Thyroid gland (tissue), 4 donors: ENCODE data around the gene AP3S2. TPM values are rescaled to one million over a fixed set of nuclear protein-coding genes. Genes with fewer than 3 reads are reported as not detected.
A peak's percentile ranks its signal among the peaks of the same experiment; 100 is the strongest.

Experiments used
- DNase-seq, 2 donors: peaks; one replicate each; pipeline ENCODE4 v3.0.0-alpha.2; 2019
- H3K27ac ChIP-seq, 3 donors: fragments of 200-600 bp; sonication (generic); 1 replicate in 2 of 3; 2 replicates in 1 of 3; pipeline ENCODE4 v1.5.1; 2016 to 2019; ENCODE audit warnings: mild to moderate bottlenecking in 1 of 3, moderate library complexity in 1 of 3
- H3K27me3 ChIP-seq: fragments of 200-600 bp; sonication (generic); one replicate; pipeline ENCODE4 v1.5.1; 2019
- H3K36me3 ChIP-seq, 2 donors: fragments of 200-600 bp; sonication (generic); one replicate each; pipeline ENCODE4 v1.5.1; 2016 to 2019
- H3K4me1 ChIP-seq, 2 donors: fragments of 200-600 bp; sonication (generic); one replicate each; pipeline ENCODE4 v1.5.1; 2017 to 2019
- H3K4me3 ChIP-seq, 3 donors: fragments of 200-600 bp; sonication (generic); replicated peaks in 1 of 3; 1 replicate in 2 of 3; 2 replicates in 1 of 3; pipeline ENCODE4 v1.5.1; 2016; ENCODE audit warnings: mild to moderate bottlenecking in 1 of 3
- H3K9me3 ChIP-seq: fragments of 200-600 bp; sonication (generic); one replicate; pipeline ENCODE4 v1.5.1; 2017
- CTCF ChIP-seq, 6 experiments: fragments of 200-600 bp in 3 of 6; fragments of 450-650 bp in 3 of 6; sonication (generic) in 3 of 6; IDR thresholded peaks; one replicate each; pipeline ENCODE4 v1.5.1; 2016 to 2019; ENCODE audit warnings: antibody characterized with exemption in 6 of 6, mild to moderate bottlenecking in 2 of 6, inconsistent platforms in 1 of 6, moderate library complexity in 1 of 6
- POLR2A ChIP-seq, 2 donors: fragments of 450-650 bp; IDR thresholded peaks; one replicate each; pipeline ENCODE4 v1.6.1; 2017; ENCODE audit warnings: antibody characterized with exemption in 2 of 2, mild to moderate bottlenecking in 2 of 2, moderate library complexity in 1 of 2
- WGBS, 2 donors: methylation state at CpG; one replicate each; pipeline ENCODE4 v1.1.5; 2017; 5-methylcytosine and 5-hydroxymethylcytosine counted together
- intact Hi-C: fragments of 100-400 bp; cut with DNase I; formaldehyde crosslinking; loops from one replicate; pipeline ENCODE4 v1.15.1; 2023
- total RNA-seq, 4 donors: library from RNA; depleted of rRNA; stranded (reverse); fragments of >200 nt; gene quantifications; one replicate each; pipeline ENCODE4 v1.2.3, GENCODE V29; 2016

The AP3S2 gene
- total RNA-seq, 4 donors from 2014 or later, result 59.6 to 98.6 (median 67.6) TPM

GRCh38 chr15:89852342-89852995, 41.3 kb downstream of the AP3S2 start:
- H3K9me3 ChIP-seq, result no peaks in the 10 kb centered on the region
- no peak for DNase-seq
- no peak overlapping the region for H3K4me3 ChIP-seq
- peaks cover 0 to 5% of the 10 kb centered on the region in 2 donors for H3K4me1 ChIP-seq
- WGBS, 2 donors, result 90 to 98% methylated on average over 3 of the region's 3 CpGs
- intact Hi-C loops, result no loop called here
- no peaks in the 10 kb centered on the region for H3K27me3 ChIP-seq
- H3K36me3 ChIP-seq, result peaks cover 0 to 6% of the 10 kb centered on the region in 2 donors
- H3K27ac ChIP-seq, result no peak overlapping the region
- TF ChIP-seq CTCF (IDR thresholded peaks at IDR 0.05) (no peak), POLR2A (IDR thresholded peaks at IDR 0.05) (no peak)

- no peak overlapping the region for H3K27ac ChIP-seq
- peaks cover 0 to 6% of the 10 kb centered on the region in 2 donors for H3K36me3 ChIP-seq
- H3K9me3 ChIP-seq, result no peaks in the 10 kb centered on the region
- intact Hi-C loops, result no loop called here
- no peak for DNase-seq
- peaks cover 0 to 5% of the 10 kb centered on the region in 2 donors for H3K4me1 ChIP-seq
- 94 to 95% methylated on average over 5 of the region's 5 CpGs for WGBS, 2 donors
- H3K27me3 ChIP-seq, result no peaks in the 10 kb centered on the region
- TF ChIP-seq POLR2A (IDR thresholded peaks at IDR 0.05) (no peak), CTCF (IDR thresholded peaks at IDR 0.05) (no peak)
- no peak overlapping the region for H3K4me3 ChIP-seq
Observed at GRCh38 chr15:89851673-89852341, 42.0 kb downstream of the AP3S2 start.

- Histone ChIP-seq H3K4me3 (no peak overlapping the region), H3K27ac (no peak overlapping the region), H3K27me3 (no peaks in the 10 kb centered on the region), H3K36me3 (peaks cover 0 to 6% of the 10 kb centered on the region in 2 donors), H3K9me3 (no peaks in the 10 kb centered on the region), H3K4me1 (peaks cover 0 to 5% of the 10 kb centered on the region in 2 donors)
- intact Hi-C loops, result no loop called here
- TF ChIP-seq CTCF (IDR thresholded peaks at IDR 0.05) (no peak), POLR2A (IDR thresholded peaks at IDR 0.05) (no peak)
- 95 to 97% methylated on average over 2 of the region's 2 CpGs for WGBS, 2 donors
- DNase-seq, result no peak
Observed at GRCh38 chr15:89848970-89849292, 44.9 kb downstream of the AP3S2 start.

GRCh38 chr15:89847101-89847500, 46.7 kb downstream of the AP3S2 start:
- intact Hi-C loops, result no loop called here
- WGBS, 2 donors, result 57 to 70% methylated on average over 2 of the region's 2 CpGs

More at GRCh38 chr15:89847101-89847500, 46.7 kb downstream of the AP3S2 start:
- peaks cover 0 to 5% of the 10 kb centered on the region in 2 donors for H3K4me1 ChIP-seq
- H3K36me3 ChIP-seq, result peaks cover 0 to 6% of the 10 kb centered on the region in 2 donors
- no peak overlapping the region for H3K27ac ChIP-seq
- DNase-seq, result peak; percentile 17 to 40
- H3K9me3 ChIP-seq, result no peaks in the 10 kb centered on the region
- H3K4me3 ChIP-seq, result no peak overlapping the region
- TF ChIP-seq CTCF (IDR thresholded peaks at IDR 0.05) (no peak), POLR2A (IDR thresholded peaks at IDR 0.05) (no peak)
- H3K27me3 ChIP-seq, result no peaks in the 10 kb centered on the region
